ENCODE results near the gene TBC1D22B.

DNA sequence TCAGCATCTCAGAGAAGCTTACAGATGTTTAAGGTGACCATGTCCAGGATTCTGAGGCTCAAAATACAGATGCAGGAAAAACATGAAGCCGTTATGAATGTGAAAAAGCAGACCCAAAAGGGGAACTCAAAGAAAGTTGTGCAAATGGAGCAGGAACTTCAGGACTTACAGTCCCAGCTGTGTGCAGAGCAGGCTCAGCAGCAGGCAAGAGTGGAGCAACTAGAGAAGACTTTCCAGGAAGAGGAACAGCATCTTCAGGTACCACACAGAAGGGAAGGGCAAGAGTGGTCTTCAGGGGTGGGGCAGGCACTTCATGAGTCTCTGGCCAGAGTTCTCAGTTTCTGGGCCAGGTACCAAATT lies 111.4 kb downstream of the TBC1D22B start:
- TF ChIP-seq EZH2 (IDR thresholded peaks at IDR 0.05; ENCODE audit: insufficient read depth, poor library complexity, severe bottlenecking) = no peak
- TF ChIP-seq EZH2phosphoT487 (IDR thresholded peaks at IDR 0.05; ENCODE audit: insufficient read depth, low read depth) = no peak
